HepG2 (cell line): Measurements from ENCODE around the gene FAM117B. TPM values are rescaled to one million over a fixed set of nuclear protein-coding genes. Genes with fewer than 3 reads are reported as not detected.

ENCODE experiments used
- ATAC-seq: fragments of 200-7000 bp; cut with Tn5 transposase; 3 replicates; pipeline ENCODE4 v1.9.1; 2020; ENCODE audit warnings: mild to moderate bottlenecking, moderate library complexity
- BruUV-seq: library from RNA; stranded (reverse); fragments of 400-500 nt; replicated peaks from 2 replicates; lab custom pipeline; 2021; lab: Mats Ljungman, UMichigan
- CTCF ChIA-PET: fragments of 300-600 bp; formaldehyde crosslinking; extraction: SDS; loops from one replicate; lab custom pipeline; 2021; ENCODE audit warnings: low total read pairs, inconsistent platforms, low intra/inter-chr PET ratio; lab: Yijun Ruan, JAX
- POLR2A ChIA-PET: fragments of 350-600 bp; sonication (Branson Sonifier 250); formaldehyde crosslinking; loops from one replicate; lab custom pipeline; 2020; ENCODE audit warnings: antibody characterized with exemption, inconsistent platforms; lab: Yijun Ruan, JAX
- DNase-seq: peaks from one replicate; pipeline ENCODE4 v3.0.0-alpha.2; 2015; ENCODE audit warnings: low spot score
- FAIRE-seq: peaks from 3 replicates; lab custom pipeline; 2011; peaks lifted over from hg19 to GRCh38; lab: Jason Lieb, UNC
- H2AFZ ChIP-seq: one replicate; pipeline ENCODE4 v1.6.1; 2011; ENCODE audit warnings: low read length, inconsistent platforms
- H3K27ac ChIP-seq: fragments of 300-600 bp; 3 replicates; pipeline ENCODE4 v1.8.0; 2011; ENCODE audit warnings: mixed run types, mild to moderate bottlenecking, mixed read lengths, low read length, inconsistent platforms; ENCODE audit not compliant: insufficient read depth; ENCODE audit errors: extremely low read length
- H3K27me3 ChIP-seq, 2 experiments: fragments of 200-600 bp in 1 of 2; 2 replicates in 1 of 2; 3 replicates in 1 of 2; pipeline versions ENCODE4 v1.6.0 to v1.8.0; 2011; ENCODE audit warnings: low read length in 2 of 2, mild to moderate bottlenecking in 2 of 2, moderate library complexity in 2 of 2, inconsistent platforms in 1 of 2; ENCODE audit not compliant: insufficient read depth in 2 of 2, control insufficient read depth in 1 of 2
- H3K36me3 ChIP-seq, 2 experiments: fragments of 200-600 bp in 1 of 2; replicated peaks in 1 of 2; 2 replicates in 1 of 2; 3 replicates in 1 of 2; pipeline versions ENCODE4 v1.5.1 to v1.8.0; 2011; ENCODE audit warnings: low read length in 2 of 2, inconsistent platforms in 1 of 2; ENCODE audit not compliant: insufficient read depth in 2 of 2, control insufficient read depth in 1 of 2
- H3K4me1 ChIP-seq: 2 replicates; pipeline ENCODE4 v1.5.1; 2012; ENCODE audit warnings: low read length, inconsistent platforms; ENCODE audit not compliant: insufficient read depth
- H3K4me2 ChIP-seq: 2 replicates; pipeline ENCODE4 v1.6.0; 2011; ENCODE audit warnings: low read depth, low read length, inconsistent platforms
- H3K4me3 ChIP-seq, 3 experiments: fragments of 200-600 bp in 1 of 3; sonication (generic), shearing (Covaris generic) in 1 of 3; replicated peaks in 1 of 3; 2 replicates each; pipeline ENCODE4 v1.5.1; 2011 to 2016; ENCODE audit warnings: low read length in 3 of 3, inconsistent platforms in 2 of 3, low read depth in 2 of 3, mild to moderate bottlenecking in 2 of 3, control low read depth in 1 of 3, mixed read lengths in 1 of 3; ENCODE audit not compliant: insufficient read depth in 1 of 3
- H3K79me2 ChIP-seq: one replicate; pipeline ENCODE4 v1.6.1; 2011; ENCODE audit warnings: low read length, inconsistent platforms; ENCODE audit not compliant: insufficient read depth
- H3K9ac ChIP-seq: 2 replicates; pipeline ENCODE4 v1.6.0; 2011; ENCODE audit warnings: mild to moderate bottlenecking, low read depth, low read length, inconsistent platforms; ENCODE audit not compliant: insufficient read depth
- H3K9me3 ChIP-seq: 2 replicates; pipeline ENCODE4 v1.5.1; 2012; ENCODE audit warnings: mild to moderate bottlenecking, low read length
- H4K20me1 ChIP-seq: 2 replicates; pipeline ENCODE4 v1.6.0; 2011; ENCODE audit warnings: inconsistent platforms, mild to moderate bottlenecking, low read length, moderate library complexity; ENCODE audit not compliant: insufficient read depth
- DNMT3B ChIP-seq: conservative IDR thresholded peaks from 2 replicates; pipeline ENCODE4 v1.6.1; 2016; ENCODE audit warnings: missing biosample characterization, control low read depth
- MIER2 ChIP-seq: IDR thresholded peaks from 2 replicates; pipeline ENCODE4 v1.6.1; 2016; ENCODE audit warnings: missing biosample characterization, missing genetic modification reagents
- MLLT10 ChIP-seq: sonication (generic); formaldehyde crosslinking; IDR thresholded peaks from 2 replicates; pipeline ENCODE4 v1.4.0; 2020; ENCODE audit warnings: missing genetic modification reagents
- SCMH1 ChIP-seq: sonication (generic); formaldehyde crosslinking; IDR thresholded peaks from 2 replicates; pipeline ENCODE4 v1.9.0; 2021; ENCODE audit warnings: missing genetic modification reagents, mild to moderate bottlenecking, borderline replicate concordance
- SIX4 ChIP-seq: sonication (generic); formaldehyde crosslinking; IDR thresholded peaks from 2 replicates; pipeline ENCODE4 v1.4.0; 2020; ENCODE audit warnings: missing genetic modification reagents
- ZNF207 ChIP-seq: fragments of 450-650 bp; IDR thresholded peaks from 2 replicates; pipeline ENCODE4 v1.6.1; 2016; ENCODE audit warnings: antibody characterized with exemption, borderline replicate concordance
- ZSCAN31 ChIP-seq: sonication (generic); formaldehyde crosslinking; IDR thresholded peaks from 2 replicates; pipeline ENCODE4 v1.5.0; 2020; ENCODE audit warnings: low read depth, mild to moderate bottlenecking, missing genetic modification reagents
- WGBS: methylation state at CpG from one replicate; pipeline ENCODE4 v1.1.6; 2017; ENCODE audit warnings: low lambda C conversion rate; 5-methylcytosine and 5-hydroxymethylcytosine counted together
- in situ Hi-C: cut with HindIII; loops from 2 replicates; pipeline ENCODE4 v1.10.0; 2017; ENCODE audit warnings: low pct_unique_long_range_greater_than_20kb; ENCODE audit not compliant: extremely low pct_ligation_motif_present
- intact Hi-C: fragments of 100-400 bp; cut with micrococcal nuclease; formaldehyde crosslinking; loops from one replicate; pipeline ENCODE4 v1.10.0; 2022; ENCODE audit not compliant: unreplicated experiment
- polyA plus RNA-seq, 8 experiments: library from polyadenylated mRNA; depleted of rRNA in 3 of 8; stranded (reverse) in 7 of 8; unstranded in 1 of 8; fragments of >200 nt; fragmentation: Illumina TruSeq in 4 of 8; extraction: Trizol in 4 of 8; gene quantifications; 2 replicates each; pipeline versions ENCODE4 v1.2.1 to v1.2.3, GENCODE V29; 2011 to 2016; ENCODE audit warnings: low read depth in 4 of 8, missing spikeins in 1 of 8, mixed read lengths in 1 of 8; ENCODE audit not compliant: insufficient read depth in 1 of 8
- total RNA-seq, 5 experiments: library from RNA; depleted of rRNA; stranded (reverse); fragments of >200 nt; fragmentation: Illumina TruSeq; extraction: Trizol; gene quantifications; 2 replicates each; pipeline ENCODE4 v1.2.3, GENCODE V29; 2016; ENCODE audit warnings: low read depth in 1 of 5

Gene FAM117B
- total and polyA plus RNA-seq, 2 of the 13 experiments (the other 11 are each of a cell fraction or from before 2014, with no cell fraction given) = 5.8 to 11.0 TPM

DNA sequence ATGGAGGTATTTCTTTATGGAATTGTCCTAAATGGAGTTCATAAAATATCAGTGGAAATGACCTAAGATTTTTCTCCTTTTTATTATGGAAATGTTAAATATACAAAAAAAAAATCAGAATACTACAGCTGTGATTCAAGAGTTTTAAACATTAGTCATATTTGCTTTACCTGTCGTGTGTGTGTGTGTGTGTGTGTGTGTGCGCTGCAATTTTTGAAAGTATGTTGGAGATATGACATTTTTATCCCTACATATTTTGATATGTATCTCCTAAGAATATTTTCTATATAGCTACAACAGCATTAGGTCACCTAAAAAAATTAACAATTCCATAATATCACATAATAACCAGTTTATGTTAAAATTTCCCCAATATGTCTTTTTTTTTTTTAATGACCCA is 85.5 kb downstream of the FAM117B start:
- peaks cover 7% of the 10 kb centered on the region; the same call in 1 of the 2 replicates for H3K9me3 ChIP-seq
- H2AFZ ChIP-seq = no peak overlapping the region
- BruUV-seq = no TSS peak
- ChIA-PET POLR2A (no interaction called here), CTCF (no interaction called here)
- H3K27me3 ChIP-seq = no peaks in the 10 kb centered on the region
- intact Hi-C loops = no loop called here
- DNase-seq = no peak
- H3K36me3 ChIP-seq = peaks cover 2 to 5% of the 10 kb centered on the region in 2 experiments; a peak in 3 of 5 replicates
- no peak for ATAC-seq
- H3K79me2 ChIP-seq = peaks cover 46% of the 10 kb centered on the region
- no peak overlapping the region for H3K4me3 ChIP-seq
- H3K4me2 ChIP-seq = no peak overlapping the region
- no peak overlapping the region for H3K9ac ChIP-seq
- no peak for FAIRE-seq
- TF ChIP-seq DNMT3B (CRISPR knock-in tag) (no peak), SCMH1 (no peak), ZSCAN31 (CRISPR knock-in tag) (no peak), MLLT10 (CRISPR knock-in tag) (no peak)
- H3K27ac ChIP-seq = no peak overlapping the region
- in situ Hi-C loops = no loop called here
- WGBS = 95% methylated on average over 2 of the region's 2 CpGs
- no peaks in the 10 kb centered on the region; the same call in 1 of the 2 replicates for H3K4me1 ChIP-seq
- H4K20me1 ChIP-seq = peaks cover 9% of the 10 kb centered on the region; the same call in 1 of the 2 replicates

- no TSS peak for BruUV-seq
- 95% methylated on average over 3 of the region's 3 CpGs for WGBS
- TF ChIP-seq SIX4 (CRISPR knock-in tag) = no peak
- no peak for TF ChIP-seq ZNF207
- no peak for TF ChIP-seq MIER2 (CRISPR knock-in tag)
- DNase-seq = peak; percentile 6
- CTCF ChIA-PET = no interaction called here
- Histone ChIP-seq H3K4me3 (no peak overlapping the region), H3K27me3 (no peaks in the 10 kb centered on the region), H3K27ac (no peak overlapping the region), H3K9ac (no peak overlapping the region), H3K9me3 (no peaks in the 10 kb centered on the region), H4K20me1 (peaks cover 9% of the 10 kb centered on the region; the same call in 1 of the 2 replicates), H2AFZ (no peak overlapping the region), H3K4me2 (no peak overlapping the region), H3K4me1 (no peaks in the 10 kb centered on the region; the same call in 1 of the 2 replicates), H3K36me3 (peaks cover 3 to 19% of the 10 kb centered on the region in 2 experiments; a peak in 4 of 5 replicates), H3K79me2 (peaks cover 41% of the 10 kb centered on the region)
- in situ Hi-C loops = no loop called here
- intact Hi-C loops = no loop called here
- POLR2A ChIA-PET = no interaction called here
- no peak for FAIRE-seq
- no peak for ATAC-seq
Observed at GRCh38 chr2:202721621-202722020, 86.9 kb downstream of the FAM117B start.
